Femur (tissue), 1 donor: ENCODE results near the gene ITGB1.
"Not testable (repeated sequence)": the region's sequence is repeated elsewhere in the genome, so short reads cannot be mapped to it uniquely, and the experiment has no call there.

ENCODE experiments used
- DNase-seq: peaks from one replicate; pipeline ENCODE4 v3.0.0-alpha.2; 2017

The ITGB1 gene

GRCh38 chr10:32958085-32959005, at the start of gene ITGB1:
TSS of gene ITGB1 (minus strand) at chr10:32958230. CDS start at chr10:32935558, 22,672 bp downstream.
- peak; percentile 98 for DNase-seq

DNA sequence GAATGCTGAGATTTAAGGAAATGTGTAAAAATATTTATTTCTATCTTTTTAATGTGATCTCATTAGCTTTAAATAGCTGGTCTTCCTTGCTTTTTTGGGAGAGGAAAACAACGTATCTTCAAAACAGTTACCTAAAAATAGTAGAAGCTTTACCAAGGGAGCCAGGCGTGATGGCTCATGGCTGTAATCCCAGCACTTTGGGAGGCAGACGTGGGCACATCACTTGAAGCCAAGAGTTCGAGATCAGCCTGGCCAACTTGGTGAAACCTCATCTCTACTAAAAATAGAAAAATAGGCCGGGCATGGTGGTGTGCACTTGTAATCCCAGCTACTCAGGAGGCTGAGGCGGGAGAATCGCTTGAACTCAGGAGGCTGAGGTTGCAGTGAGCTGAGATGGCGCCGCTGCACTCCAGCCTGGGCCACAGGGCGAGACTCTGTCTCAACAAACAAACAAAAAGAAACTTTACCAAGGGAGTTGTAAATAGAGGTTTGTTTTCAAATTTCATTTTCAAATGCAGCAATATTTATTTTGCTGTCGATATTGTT, 48.4 kb upstream of the ITGB1 start:
- DNase-seq: no peak

DNA sequence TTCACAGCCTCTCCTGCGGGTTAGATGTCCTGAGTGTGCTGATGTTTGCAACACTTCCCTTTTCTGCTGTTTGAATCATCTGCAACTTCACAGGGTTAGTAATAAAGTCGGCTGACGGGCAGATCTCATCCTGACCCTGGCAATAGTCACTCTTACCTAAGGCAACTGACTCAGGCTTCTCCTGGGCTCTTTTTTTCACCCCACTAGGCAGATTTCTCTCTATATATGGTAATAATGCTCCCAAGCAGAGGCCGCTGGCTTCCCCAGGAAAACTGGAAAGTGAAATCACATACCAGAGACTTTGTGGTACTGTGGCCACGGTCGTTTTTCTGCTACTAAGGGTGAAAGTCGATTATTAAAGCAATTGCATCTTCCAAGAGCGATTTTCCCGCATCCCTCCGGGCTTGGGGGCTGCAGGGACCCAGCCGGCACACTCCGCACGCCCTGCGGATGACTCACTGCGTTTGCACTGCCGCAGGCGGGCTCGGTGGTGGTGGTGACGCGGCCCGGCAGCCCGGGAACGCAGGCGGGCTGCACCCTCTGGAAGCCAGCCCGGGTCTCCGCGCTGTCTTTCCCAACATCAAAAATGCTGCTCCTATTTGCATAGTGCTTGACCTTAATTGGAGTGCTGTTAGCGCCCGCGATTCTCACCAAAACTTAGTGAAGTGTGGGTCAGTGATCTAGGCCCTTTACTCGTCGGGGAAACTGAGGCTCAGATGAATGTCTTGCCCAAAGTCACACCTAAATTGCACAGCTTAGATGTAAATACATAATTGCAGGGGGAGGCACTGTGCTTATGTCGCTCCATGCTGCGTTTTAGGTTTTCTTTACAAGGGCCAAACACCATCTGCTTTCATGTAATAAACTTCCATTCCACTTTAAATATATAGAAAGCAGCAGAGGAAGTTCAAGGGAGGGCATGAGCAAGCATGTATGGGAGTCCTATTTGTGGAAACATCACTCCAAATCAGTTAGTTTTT, 47.6 kb upstream of the ITGB1 start:
- peak; percentile 74 for DNase-seq

DNA sequence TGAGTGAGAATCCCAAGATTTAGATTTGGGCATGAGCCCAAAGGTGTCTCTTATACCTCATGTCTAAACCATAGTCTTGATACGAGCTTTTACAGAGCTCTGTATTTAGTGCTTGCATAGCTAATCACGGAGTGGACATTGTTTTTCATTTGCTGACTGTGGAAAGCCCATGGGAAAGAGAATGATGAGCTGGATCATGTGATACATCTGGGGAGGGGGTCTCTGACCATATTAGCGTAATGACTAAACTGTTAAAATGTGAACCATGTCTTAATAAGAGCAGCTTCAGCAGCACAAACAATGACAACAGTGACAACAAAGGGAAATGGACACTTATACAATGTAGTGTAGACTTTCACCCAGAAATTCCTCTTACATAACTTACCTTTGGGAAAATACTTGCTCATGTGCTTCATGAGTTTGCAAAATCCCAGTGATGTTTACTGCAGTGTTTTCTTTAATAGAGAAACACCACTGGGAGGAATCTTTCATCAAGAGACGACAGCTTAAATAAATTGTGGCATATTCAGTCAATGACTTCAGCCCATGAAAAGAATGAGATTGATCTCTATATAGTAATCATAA, 44.0 kb upstream of the ITGB1 start:
- no peak for DNase-seq

DNA sequence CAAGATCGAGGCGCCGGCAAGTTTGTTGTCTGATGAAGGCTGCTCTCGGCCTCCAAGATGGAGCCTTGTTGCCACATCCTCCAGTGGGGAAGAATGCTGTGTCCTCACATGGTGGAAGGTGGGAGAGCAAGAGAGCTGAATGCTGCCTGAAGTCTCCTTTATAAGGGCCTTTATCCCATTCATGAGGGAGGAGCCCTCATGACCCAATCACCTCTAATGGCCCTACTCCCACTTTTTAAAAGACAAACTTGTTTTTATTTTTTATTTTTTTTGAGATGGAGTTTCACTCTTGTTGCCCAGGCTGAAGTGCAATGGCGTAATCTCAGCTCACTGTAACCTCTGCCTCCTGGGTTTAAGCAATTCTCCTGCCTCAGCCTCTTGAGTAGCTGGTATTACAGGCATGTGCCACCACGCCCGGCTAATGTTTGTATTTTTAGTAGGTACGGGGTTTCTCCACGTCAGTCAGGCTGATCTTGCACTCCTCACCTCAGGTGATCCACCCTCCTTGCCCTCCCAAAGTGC, 40.1 kb upstream of the ITGB1 start:
- not testable (repeated sequence) for DNase-seq

DNA sequence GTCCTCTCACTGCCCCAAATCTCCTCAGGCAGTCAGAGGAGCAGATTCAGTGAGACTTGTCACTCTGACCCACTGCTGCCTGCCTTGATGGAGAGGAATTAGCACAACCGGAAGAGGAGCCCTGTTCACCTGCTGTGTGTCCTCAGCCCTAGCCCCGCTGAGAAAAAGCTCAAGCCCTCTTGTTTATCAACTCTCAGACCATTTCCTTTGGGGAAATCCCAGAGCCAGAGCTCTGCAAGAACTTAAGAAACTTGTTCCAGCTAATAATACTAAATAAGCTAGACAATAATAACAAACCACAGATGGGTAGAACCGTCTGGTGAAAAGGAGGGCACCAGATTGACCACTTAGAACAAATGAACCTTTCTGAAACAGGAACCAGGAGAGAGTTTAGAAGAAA, 37.7 kb upstream of the ITGB1 start:
- DNase-seq: no peak

DNA sequence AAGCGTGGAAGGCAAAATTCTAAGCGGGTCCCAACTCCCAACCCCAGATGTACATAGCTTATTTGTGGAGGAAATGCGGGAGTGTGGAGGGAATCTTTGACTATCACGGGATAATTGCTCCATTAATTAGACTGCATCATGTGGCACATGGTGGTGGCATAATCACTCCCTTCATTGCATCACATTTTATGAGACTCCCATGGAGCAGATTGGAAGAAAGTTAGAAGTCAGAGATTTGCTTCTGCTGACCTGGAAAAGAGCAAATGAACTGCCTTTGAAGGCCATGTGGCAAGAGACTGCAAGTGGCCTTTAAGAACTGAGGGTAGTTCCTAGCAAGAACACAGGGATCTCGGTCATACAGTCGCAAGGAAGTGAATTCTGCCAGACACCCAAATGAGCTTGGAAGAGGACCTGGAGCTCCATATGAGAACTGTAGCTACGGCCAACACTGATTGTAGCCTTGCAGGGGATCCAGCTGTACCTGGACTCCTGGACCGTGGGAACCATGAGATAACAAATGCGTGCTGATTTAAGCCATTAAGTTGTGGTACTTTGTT, 37.1 kb upstream of the ITGB1 start:
- DNase-seq: no peak

GRCh38 chr10:32994632-32995031, 36.6 kb upstream of the ITGB1 start:
- not testable (repeated sequence) for DNase-seq

GRCh38 chr10:32992310-32992709, 34.3 kb upstream of the ITGB1 start:
- DNase-seq: not testable (repeated sequence)

DNA sequence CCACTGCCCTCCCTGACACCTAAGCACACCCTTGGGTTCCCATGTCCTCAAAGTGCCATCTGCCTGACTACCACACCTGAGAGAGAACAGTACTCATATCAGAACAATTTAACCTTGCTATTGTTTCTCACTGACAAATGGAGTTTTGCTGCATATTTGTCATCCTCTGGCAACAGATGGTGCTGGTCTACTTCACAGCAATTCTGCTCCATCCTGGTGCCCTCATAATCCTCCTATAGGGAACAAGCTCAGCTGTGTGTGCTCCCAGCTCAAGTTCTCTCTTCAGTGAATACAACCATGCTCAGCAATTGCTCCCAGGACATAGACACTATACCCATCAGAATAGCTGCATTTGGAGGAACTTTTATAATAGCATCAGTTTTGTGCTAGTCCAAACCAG, 32.8 kb upstream of the ITGB1 start:
- DNase-seq: no peak

- no peak for DNase-seq
Observed at GRCh38 chr10:32988604-32989003, 30.6 kb upstream of the ITGB1 start.

DNA sequence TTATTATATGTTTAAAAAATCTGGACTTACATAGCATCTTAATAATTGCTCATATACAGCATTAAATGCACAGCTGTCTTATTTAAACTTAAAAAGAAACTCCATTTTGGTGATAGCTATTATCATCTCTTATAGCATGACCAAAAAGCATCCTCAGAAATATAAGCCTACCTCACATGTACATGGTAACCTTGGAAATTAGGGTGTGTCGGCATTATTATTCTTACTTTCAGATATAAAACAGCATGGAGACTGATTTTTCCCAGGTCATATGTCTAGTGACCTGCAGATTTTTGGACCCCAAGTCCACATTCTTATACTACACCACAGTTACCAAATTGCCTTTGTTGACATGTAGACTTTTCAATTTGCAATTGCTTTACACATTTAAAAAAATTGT, 29.1 kb upstream of the ITGB1 start:
- no peak for DNase-seq

DNA sequence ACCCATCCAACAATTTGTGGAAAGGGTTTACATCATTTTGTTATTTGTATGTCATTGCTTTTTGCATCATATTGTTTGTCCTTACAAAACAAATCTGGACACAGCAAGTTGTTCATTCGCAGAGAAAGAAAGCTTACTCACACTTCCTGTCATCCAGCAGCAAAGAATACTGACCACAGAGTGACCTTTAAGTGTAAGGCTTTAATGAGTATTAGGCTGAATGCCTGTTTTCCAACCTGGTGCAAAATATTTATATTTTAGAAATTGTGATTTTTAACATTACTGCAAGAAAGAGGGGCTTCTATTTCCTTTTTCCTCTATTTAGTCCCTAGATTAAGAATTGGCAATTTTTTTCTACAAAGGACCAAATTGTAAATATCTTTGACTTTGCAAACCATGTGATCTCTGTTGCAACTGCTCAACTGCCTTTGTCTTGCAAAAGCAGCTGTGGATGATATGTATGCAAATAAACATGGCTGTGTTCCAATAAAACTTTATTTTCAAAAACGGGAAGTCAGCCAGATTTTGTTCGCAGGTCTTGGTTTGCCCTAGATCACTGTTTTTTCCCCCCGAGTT, 27.8 kb upstream of the ITGB1 start:
- no peak for DNase-seq

- no peak for DNase-seq
Observed at GRCh38 chr10:32985341-32985764, 27.3 kb upstream of the ITGB1 start.

- no peak for DNase-seq
Observed at GRCh38 chr10:32984003-32984600, 26.1 kb upstream of the ITGB1 start.

DNA sequence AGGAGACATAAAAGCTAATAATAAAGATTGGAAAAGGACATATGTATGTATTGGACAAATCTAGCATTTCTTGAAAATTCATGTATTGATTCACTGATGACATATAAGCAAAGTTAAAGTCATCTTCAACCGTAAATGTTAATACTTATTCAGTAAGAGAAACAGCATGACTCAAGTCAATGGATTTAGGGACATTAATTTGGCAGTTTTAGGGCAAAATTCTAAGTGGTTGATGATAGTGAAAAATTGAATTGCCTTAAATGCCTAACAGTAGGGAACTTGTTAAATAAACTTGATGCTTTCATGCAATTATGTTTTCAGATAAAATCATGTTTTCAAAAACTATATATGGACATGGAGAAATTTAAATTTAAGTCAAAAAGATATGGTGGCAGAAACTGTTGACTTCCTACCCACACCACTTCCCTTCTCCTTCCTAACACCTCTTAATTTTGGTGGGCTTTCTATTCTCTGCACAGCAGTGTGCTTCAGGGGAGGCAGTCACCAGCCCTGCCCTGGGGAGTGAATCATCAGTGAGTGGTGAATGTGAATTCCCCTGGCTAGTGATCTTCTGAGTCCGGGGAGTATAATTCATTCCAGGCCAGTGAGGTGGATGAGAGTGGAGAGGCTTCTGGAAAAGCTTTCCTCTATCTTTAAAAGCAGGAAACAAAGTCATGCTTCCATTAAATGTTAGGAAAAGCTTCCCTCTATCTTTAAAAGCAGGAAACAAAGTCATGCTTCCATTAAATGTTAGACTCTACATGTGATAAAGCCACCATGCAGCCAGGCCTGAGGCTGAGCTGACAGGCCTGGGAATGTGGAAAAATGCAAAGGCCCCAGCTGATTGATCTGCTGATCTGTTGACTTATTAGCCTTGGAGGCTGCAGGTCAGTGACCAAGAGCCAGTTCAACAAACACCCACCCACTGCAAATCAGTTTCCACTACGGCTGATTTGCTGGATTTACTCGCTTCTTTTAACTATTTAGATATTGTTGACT, 25.2 kb upstream of the ITGB1 start:
- no peak for DNase-seq

DNA sequence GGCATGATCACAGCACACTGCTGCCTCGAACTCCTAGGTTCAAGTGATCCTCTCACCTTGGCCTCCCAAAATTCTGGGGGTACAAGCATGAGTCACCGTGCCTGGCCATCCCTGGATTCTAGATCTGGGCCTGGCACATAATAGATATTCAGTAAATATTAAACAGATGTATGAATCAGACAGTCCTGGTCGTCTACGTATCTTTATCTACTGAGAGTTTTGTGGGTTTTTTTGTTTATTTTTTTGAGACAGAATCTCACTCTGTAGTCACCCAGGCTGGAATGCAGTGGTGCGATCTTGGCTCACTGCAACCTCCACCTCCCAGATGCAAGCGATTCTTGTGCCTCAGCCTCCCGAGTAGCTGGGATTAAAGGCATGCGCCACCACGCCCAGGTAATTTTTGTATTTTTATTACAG, 24.3 kb upstream of the ITGB1 start:
- no peak for DNase-seq

DNA sequence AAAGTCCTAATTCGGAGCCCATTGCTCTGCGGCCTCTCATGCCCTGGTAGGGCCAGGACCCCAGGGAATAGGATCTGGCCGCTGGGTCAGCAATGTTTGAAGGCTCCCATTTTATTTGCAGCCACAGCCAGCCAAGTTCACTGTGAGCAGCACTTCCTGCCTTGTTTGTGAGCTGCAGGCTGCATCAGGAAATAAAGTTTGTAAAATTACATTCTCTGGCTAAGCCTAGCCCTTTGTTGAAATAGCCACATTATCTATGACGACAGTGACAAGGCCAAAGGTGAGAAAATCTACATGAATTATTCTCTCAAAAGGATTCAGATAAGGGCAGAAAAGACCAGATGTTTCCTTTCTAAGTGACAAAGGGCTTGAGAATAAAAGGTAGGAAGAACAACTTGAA, 23.7 kb upstream of the ITGB1 start:
- peak; percentile 36 for DNase-seq

DNA sequence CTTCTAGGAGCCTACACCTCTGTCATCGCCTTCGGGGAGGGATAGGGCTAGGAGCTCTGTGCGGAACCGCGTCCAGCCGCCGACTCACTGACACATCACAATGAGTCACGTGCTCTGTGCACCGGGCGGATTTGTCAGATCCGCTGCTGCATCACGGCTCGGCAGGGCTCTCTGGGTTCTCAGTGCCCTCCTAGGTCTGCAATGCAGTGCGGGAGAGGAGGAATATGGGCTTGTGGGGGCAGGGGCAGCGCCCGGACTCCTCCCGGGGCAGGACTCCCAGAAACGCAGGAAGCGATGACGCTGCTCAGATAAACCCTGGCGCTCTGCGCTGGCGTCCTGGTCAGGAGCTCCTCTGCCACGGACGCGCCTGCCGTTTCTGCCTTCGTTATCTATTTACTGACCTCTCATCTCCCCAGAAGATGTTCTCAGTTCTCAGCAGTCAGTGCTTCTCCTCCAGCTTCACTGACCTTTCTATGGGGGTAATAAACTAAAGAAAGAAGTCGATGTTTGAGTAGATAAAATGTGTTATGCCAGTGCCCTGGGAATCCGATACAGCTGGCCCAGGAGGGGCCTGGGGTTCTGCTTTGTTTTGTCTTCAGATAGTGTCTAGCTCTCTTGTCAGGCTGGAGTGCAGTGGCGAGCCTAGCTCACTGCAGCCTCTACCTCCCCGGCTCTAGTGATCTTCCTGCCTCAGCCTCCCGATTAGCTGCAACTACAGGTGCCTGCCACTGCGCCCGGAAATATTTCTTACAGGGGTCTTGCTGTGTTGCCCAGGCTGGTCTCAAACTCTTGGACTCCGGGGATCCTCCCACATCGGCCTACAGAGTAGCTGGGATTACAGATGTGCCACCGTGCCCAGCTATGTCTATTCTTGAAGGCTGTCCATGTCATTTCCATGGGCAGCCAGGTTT, 22.8 kb upstream of the ITGB1 start:
- DNase-seq: peak; percentile 92
